NCI-H2227 (cell line): ENCODE measurements around the gene KLK8.
A peak's percentile ranks its signal among the peaks of the same experiment; 100 is the strongest.

ENCODE experiments used
- DNase-seq: peaks from one replicate; lab custom pipeline; 2025; ENCODE audit not compliant: unreplicated experiment; lab: John Stamatoyannopoulos, UW

The KLK8 gene, protein sequence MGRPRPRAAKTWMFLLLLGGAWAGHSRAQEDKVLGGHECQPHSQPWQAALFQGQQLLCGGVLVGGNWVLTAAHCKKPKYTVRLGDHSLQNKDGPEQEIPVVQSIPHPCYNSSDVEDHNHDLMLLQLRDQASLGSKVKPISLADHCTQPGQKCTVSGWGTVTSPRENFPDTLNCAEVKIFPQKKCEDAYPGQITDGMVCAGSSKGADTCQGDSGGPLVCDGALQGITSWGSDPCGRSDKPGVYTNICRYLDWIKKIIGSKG

DNA sequence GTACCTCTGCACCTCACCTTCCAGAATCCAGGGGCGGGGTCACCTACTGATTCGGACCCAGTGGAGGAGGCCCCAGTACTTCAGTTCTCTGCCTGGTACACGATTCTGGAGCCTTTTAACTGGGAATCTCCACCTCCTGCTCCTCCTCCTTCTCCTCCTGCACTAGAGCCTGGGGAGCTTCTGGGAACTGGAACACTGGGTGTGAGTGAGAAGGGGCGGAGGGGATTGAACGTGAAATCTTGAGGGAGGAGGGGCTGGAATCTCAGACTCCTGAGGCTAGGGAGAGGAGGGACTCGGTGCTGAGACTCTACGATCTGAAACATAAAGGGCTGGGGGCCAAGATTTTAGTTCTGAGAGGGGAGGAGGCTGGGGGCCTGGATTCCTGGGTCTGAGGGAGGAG lies at the start of gene KLK8:
Gene KLK8 (minus strand): TSS at position 90 of the 400 bp plus-strand sequence. CDS start 437 bp downstream, outside the sequence.
- DNase-seq: no peak

GRCh38 chr19:51047031-51047335 lies 45.6 kb upstream of the KLK8 start:
- DNase-seq: no peak

GRCh38 chr19:51044327-51044726 lies 42.9 kb upstream of the KLK8 start:
- DNase-seq: no peak

GRCh38 chr19:51043497-51043896 lies 42.1 kb upstream of the KLK8 start:
- no peak for DNase-seq

DNA sequence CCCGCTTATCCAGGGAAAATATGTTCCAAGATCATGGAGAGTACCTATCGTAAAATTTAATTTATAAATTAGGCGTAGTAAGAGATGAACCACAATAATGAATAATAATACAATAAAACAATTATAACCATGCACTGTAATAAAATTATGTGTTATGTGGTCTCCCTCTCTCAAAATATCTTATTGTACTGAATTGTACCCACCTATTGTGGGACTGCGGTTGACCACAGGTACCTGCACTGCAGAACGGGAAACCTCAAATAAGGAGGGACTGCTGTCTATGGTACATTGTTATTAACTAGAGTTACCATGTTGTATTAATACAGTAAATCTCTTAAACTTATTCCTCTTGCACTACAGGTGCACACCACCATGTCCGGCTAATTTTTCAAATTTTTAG lies 38.7 kb upstream of the KLK8 start:
- DNase-seq: no peak

DNA sequence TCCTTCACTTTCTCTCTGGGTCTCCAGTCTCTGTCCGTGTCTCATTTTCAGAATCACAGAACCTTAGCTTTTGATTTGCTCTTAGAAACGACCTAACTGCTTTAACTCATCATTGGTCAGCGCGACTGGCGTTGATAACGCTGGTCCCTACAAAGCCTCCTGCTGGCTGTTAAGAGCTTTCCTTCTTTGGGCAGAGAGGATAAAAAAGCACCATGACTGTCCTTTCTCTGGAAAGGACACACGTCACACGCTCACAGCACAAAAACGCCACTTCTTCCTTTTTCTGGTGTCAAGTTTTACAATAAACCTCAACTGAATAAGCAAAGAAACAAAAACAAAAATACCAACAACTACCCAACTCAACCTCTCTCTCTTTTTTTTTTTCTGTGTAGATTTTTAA lies 35.1 kb upstream of the KLK8 start:
- peak; percentile 31 for DNase-seq

GRCh38 chr19:51034704-51035103 lies 33.3 kb upstream of the KLK8 start, which contains the start of gene KLK12:
TSS of gene KLK12 (minus strand) at chr19:51035002. CDS start at chr19:51034621, 381 bp downstream.
- no peak for DNase-seq

- DNase-seq: no peak
Measured at GRCh38 chr19:51031880-51032225, 30.4 kb upstream of the KLK8 start.

DNA sequence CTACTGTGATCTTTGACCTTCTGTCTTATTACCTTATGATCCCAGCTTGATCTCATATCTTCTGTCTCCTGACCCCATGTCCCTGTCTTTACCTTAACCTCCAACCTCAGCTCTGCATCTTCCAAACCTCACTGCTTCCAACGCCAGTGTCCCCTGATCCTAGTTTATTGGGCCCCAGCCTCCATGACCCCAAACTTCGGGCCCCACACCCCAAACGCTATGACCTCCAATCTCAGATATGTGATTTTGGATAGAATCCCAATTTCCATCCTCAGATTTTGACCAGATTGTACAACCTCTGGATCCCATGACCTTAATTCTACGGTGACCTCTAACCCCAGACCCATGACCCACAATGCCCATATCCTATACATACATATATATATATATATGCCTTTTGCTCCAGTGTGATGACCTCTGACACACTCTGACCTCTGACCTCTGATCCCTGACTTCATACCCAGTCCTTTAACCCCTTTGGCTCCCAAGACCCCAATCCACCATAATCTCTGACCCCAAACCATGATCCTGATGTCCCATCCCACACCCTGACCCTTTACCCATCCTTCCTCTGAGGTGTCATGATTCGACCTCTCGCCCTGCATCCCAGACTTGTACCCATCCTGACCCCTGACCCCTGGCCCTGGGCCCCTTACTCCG lies 29.9 kb upstream of the KLK8 start:
- DNase-seq: no peak

GRCh38 chr19:51030631-51031030 lies 29.2 kb upstream of the KLK8 start:
- no peak for DNase-seq

DNA sequence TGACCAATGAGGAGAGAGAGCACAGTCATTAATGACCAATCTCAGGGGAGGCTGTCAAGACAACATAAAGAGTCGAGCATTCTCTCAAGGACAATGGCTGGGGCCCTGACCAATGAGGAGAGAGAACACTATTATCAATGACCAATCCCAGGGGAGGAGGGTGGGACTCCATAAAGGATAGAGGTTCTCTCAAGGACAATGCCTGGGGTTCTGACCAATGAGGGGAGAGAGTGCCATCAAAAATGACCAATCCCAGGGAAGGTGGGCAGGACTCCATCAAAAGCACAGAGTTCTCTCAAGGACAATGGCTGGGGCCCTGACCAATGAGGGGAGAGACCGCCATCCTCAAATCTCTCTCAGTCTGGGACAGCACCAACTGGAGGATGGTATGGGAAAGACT lies 28.3 kb upstream of the KLK8 start:
- DNase-seq: no peak

- no peak for DNase-seq
Measured at GRCh38 chr19:51027873-51028272, 26.5 kb upstream of the KLK8 start.

DNA sequence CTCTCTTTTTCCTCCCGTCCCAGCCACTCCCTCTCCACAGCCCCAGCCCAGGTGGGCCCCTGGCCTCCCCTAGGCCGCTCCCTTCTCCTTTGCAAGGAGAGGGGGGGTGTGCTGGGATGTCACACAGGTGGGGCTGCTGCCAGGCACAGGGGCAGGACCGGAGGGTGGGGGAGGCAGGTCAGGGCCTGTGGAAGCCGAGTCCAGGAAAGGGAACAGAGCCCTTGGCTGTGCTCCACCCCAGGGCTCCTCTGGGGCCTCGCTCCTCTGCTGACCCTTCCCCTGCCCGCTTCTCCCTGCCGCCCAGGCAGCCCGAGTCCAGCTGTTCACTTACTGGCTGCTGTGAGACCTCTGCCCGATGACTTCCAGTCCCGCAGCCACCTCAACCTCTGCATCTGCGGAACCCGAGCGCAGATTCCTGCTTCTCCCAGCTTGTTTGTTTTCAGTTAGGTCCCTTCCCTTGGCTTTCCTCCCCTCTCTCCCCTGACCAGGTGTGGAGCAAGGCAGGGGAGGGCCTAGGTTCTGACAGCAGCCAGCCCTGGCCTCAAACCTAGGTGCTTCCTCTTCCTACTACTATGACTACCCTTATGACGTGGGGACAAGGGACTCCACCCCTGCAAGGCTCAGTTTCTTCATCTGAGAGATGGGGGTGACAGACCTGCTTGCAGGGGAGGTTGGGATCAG lies 25.9 kb upstream of the KLK8 start:
- no peak for DNase-seq

DNA sequence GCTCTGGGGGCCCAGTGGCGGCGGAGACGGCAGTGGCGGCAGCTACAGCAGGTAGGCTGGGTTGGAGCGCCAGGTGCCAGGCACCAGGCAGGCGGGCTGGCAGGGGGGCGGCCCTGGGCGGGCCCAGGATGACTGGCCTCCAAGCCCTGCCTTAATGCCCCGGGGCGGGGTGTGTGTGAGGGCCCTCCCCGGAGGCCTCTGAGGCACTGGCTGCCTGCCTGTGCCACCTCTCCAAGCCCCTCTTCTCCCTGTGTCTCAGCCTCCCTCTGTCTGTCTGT lies 25.1 kb upstream of the KLK8 start, which contains the start of gene KLK11:
Gene KLK11 (minus strand): TSS at position 63 of the 278 bp plus-strand sequence. CDS start 985 bp downstream, outside the sequence.
- no peak for DNase-seq

DNA sequence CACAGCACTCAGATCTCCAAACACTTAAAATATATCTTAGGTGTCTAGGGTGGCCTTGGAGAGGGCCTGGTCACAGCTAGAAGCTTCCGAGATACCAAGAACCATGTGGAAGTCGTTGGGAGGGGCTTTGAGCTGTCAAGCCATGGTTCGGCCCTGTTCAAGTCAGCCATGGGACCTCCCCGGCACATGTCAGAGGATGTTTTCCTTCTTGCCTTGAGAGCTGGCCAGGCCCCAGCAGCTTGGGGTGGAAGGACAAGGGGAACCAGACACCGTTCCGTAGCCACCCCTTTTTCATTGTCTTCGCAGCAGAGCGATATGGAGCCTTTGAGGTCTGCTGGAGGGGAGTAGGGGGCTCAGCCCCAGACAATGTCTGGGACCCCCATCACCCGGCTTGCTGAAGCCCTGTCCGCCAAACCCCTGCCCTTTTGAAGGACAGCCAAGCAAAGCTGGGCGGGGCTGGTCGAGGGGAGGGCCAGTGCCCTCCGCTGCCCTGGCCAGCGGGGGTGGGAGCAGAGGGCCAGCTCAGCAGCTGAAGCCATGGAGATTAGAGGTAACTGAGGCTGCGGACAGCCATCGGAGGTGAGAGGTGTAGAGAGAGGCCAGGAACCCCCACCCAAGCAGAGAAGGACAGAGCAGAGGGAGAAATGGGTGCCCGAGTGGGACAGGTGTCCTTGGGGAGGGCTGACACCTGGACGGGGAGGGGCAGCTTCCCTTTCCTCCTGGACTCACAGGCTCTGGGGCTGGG lies 24.6 kb upstream of the KLK8 start:
- DNase-seq: no peak

DNA sequence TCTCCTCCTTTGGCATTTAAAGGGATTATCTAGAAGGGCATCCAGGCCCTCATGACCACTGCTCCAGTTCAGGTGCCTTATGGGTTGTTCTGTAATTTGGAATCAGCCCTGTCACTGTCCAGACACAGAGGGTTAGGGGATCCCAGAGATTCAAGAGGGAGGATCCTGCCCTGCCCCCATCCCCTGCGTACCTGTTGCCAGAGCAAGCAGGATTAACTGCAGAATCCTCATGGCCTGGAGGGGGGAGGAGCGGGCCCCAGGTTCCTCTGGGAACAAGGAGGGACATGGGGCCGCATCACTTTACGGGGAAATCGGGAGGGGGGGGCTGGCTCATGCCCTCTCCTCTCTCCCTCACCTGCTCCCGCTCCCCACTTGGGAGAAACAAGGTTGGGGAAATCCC lies 24.0 kb upstream of the KLK8 start:
- DNase-seq: no peak

DNA sequence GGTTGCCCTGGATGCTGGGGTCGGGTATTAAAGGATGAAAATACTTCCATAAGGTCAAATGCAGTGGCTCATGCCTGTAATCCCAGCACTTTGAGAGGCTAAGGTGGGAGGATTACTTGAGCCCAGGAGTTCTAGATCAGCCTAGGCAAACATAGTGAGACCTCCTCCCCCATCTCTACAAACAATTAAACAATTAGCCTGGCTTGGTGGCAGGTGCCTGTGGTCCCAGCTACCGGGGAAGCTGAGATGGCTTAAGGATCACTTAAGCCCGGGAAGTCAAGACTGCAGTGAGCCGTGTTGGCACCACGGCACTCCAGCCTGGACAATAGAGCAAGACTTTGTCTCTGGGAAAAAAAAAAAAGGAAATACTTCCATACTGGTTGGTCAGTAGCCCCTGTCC lies 23.5 kb upstream of the KLK8 start:
- DNase-seq: no peak

DNA sequence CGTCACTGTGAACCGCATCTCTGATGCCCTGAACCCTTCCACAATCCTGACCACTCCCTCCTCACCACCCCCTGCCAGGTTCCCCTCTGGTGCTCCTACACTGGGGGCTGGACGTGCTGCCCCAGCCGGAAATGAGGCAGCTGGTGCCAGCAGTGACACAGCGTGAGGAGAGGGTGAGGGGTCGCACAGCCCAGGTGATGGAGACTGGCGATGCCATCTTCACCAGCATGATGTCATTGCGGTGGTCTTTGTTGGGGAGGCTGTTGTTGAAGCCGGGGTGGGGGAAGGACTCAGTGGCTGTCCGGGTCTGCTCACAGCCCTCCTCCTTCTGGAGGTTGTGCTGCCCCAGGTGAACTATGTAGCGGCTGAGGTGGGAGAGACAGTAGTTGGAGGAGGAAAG lies 22.5 kb upstream of the KLK8 start:
- DNase-seq: no peak

DNA sequence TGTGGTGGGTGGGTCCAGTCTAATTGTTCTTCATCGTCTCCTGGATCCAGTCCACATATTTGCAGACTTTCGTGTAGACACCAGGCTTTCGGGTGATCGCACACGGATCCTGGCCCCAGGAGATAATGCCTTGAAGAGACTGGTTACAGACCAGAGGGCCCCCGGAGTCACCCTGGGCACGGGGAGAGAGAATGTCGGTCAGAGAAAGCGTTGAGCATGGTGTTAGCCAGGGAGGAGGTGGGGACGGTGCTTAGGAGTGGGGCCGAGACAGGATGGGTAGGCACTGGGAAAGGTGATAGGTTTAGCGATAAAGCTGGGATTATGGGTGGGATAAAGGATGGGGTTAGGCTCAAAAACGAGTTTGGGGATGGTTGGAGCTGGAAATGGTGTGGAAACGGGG lies 21.1 kb upstream of the KLK8 start:
- DNase-seq: no peak

GRCh38 chr19:51020988-51021651 lies 19.7 kb upstream of the KLK8 start:
- DNase-seq: peak; percentile 53

DNA sequence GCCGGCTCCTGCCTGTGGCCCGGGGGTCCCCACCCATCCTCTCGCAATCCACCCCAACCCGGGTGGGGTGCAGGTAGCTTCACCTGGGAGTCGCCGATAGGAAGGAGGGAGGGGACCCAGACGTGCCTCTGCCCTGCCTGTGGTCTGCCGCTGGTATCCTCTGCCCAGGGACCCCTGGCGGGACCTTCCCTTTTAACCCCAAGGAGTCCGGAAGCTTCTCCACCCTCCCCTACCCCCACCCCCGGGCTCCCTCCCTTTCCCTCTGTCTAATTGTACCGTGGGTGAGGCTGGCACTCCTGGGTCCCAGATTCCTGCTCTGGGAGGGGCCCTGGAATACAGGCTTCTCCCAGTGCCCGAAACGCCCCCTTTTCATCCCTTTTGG lies 18.1 kb upstream of the KLK8 start, which contains the start of gene KLK10:
Gene KLK10 (minus strand): TSS at position 166 of the 382 bp plus-strand sequence. CDS start 579 bp downstream, outside the sequence.
- no peak for DNase-seq
